NCI-H1417 (cell line): ENCODE results near the gene SERPINB10.
"Not testable (repeated sequence)": the region's sequence is repeated elsewhere in the genome, so short reads cannot be mapped to it uniquely, and the experiment has no call there.

Experiments
- DNase-seq, 3 experiments: peaks; one replicate each; lab custom pipeline; 2025; lab: John Stamatoyannopoulos, UW

The SERPINB10 gene

DNA sequence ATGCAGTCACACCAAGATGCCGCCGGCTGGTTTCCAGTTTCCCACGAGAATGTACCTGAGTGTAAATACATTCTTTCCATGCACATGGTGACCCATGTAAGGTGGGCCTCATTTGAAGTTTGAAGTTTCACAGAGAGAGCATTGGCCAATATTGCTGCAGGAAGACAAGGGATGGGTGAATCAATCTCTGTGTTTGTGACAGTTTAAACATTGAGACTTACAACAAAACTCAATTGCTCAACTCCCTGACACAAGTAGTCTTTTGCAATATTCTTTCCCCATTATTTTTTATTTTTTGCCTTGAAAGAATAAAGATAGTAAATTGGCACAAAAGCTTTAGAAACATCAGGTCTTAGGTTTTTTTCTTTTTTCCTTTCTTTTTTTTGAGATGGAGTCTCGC is 15.2 kb upstream of the SERPINB10 start:
- DNase-seq = no peak

DNA sequence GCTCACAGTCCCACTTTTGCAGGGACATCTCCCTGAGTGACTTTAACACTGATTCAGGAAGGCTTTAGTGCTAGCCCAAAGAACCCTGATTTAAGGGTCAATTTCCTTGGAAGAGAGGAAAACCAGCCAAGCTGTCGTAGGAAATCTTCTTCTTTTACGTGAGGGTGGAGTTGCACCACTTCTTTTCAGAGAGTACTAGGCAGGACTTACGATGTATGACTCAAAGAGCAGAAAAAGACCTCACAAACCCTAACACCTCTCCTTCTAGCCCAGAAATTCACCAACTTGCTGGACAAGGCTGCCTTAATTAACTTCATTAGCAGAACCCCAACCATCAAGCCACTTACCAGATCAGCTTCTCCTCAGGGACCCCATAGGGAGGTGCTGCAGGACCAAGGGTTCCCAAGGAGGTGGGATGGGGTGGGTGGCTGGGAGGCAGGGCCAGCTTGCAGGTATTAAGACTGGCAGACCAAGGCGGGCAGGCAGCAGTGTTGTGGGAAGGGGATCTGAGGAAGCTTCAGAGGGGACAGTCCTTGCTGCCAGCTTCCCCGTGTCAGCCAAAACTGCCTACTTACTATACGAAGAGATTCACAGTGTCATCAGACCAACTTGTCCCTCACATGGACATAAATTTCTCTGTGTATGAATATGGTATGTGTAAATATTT is 13.5 kb upstream of the SERPINB10 start:
- no peak for DNase-seq

DNA sequence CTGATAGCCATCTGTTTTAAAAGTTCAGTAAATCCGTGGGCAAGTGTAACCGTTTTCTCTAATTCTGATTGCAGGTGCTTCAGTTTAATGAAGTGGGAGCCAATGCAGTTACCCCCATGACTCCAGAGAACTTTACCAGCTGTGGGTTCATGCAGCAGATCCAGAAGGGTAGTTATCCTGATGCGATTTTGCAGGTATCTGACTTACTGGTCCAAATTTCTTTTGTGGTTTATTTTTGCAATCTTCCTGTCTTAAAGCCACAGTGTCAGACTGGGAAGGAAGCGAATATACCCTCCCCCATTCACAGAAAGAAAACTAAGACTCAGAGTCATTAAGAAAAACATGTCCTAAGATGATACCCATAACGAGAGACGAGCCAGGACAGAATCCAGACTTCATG is 12.6 kb upstream of the SERPINB10 start:
- DNase-seq = no peak

DNA sequence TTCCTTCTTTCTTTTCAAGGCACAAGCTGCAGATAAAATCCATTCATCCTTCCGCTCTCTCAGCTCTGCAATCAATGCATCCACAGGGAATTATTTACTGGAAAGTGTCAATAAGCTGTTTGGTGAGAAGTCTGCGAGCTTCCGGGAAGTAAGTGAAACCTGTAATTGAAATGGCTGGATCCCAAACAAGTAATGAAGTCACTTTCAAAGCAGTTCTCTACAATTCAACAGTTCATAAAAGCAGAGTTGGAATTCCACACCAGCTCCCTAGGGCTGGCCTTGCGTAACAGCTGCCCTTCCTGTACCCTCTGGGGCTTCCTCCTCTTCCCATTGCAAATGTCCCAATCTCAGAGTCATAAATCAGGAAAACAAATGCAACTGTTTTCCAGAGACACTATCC is 10.7 kb upstream of the SERPINB10 start:
- DNase-seq = peak in 2 of 3 experiments; percentile 23 to 68

DNA sequence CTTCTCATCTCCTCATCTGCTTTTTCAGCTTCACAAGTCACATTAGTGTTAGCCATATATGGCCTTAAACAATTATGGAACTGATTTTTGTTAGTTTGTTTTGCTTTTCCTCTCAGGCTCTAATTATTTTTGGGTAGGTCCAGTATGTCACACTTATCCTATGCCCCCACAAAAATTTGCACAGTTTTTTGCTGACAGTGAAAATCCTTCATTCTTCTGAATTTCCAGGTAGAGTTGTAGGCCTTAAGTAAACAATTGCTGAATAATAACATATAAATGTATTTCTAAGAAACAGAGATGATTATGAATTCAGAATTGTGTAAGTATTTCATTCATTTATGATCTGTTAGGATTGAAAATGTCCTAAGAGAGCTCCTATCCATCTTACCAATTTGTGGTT is 8.6 kb upstream of the SERPINB10 start:
- DNase-seq = no peak

DNA sequence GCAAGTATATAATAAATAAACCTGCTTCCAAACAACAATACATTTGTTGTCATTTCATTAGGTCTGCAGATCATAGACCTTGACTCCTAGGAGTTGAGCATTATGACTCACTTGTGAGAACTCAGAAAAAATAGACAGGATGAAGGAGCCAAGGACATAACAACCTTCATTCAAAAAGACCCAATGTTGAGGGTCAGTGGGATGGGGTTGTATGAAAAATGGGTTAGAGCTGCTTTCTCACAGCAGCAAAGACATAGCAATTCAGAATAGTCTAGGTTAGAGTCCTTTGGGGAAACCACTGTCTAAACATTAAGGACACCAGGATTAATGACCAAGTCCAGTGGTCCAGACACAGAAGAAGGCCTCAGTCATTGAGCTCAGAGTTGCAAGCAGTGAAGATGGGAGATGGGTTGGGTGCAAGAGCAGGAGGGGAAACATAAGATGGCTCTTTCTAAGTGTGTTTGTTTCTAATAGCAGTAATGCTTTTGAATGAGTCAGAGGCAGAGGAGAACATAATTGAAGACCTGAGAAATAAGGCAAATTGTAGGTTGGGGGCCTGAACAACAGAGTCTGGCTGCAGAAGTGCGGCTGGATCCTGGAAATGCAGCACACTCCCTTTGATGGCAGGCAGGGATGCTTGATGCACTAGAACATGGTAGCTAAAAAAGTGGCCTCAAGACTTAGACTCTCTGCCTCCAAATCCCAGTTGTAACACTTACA is 3.7 kb upstream of the SERPINB10 start:
- DNase-seq = no peak

DNA sequence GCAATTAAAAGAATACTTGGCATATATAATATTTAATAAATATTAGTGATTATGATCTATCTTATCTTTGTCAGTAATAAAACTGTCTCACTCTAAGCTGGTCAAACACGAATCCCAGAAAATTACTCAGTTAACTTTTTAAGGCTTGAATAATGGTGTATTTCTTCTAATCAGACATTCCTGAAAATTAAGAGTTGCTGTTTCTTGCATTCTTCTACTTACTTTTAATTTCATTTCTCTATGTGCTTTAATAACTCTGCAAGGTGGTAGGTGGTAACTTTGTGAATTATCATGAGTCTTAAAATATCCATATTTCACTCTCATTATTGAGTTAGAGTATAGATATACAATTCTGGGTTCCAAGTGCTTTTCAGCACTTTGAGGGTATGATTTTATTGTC is 3.1 kb upstream of the SERPINB10 start:
- no peak for DNase-seq

DNA sequence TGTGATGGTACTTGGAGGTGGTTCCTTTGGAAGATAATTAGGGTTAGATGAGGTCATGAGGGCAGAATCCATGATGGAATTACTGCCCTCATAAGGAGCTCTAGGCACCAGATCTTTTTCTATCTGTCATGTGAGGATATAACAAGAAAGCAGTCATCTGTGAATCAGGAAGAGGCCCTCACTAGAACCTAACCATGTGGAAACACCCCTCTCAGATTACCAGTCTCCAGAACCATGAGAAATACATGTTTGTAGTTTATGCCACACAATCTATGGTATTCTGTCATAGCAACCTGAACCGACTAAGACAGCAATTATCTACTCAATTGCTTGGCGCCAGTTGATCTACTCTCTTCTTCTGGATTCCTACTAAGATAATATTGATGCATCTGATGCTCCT is 2.4 kb upstream of the SERPINB10 start:
- DNase-seq = peak in 1 of 3 experiments; percentile 24

DNA sequence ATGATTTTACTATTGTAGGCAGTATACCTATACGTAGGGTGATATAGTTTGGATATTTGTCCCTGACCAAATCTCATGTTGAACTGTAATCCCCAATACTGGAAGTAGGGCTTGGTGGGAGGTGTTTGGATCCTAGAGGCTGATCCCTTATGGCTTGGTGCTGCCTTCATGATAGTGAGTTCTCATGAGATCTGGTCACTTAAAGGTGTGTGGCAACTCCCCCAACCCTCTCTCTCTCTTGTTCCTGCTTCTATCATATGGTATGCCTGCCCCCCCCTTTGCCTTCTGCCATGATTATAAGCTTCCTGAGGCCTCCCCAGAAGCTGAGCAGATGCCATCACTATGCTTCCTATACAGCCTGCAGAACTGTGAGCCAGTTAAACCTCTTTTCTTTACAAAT is 1.7 kb upstream of the SERPINB10 start:
- DNase-seq = no peak

DNA sequence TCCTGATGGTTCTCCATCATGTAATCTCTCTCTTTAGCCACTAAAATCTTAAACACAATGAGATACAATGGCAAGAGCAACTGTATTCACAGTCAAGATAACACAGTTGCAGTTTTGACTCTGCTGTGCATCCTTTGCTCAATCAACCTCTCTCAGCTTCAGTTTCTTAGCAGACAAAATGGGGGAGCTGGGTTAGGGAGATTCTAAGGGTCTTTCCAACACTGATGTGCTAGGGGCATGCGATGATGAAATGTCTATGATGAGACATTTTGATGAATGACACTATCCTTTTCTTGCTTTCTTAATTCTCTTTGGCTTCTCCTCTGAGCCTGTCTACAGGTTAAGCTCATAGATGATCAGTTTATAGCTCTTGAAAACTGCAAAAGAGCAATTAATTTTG is 1.1 kb downstream of the SERPINB10 start:
- no peak for DNase-seq

DNA sequence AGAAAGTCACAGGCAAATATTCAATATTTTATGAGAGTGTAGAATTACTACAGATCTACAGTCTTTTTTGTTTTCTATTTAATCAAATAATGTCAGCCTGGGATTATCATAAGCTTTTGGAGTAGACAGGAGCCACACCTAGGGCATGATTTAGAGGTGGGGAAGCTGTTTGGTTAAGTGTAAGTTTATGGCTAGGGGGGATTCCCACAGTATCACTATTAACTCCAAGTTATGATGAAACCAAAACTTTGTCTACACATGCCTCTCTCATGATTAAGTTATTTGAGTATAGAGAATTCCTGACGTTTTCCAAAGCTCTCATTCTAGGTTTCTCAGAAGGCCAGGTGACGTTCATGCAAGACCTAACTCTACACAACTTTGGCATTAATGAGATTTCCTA is 2.1 kb downstream of the SERPINB10 start:
- DNase-seq = no peak

DNA sequence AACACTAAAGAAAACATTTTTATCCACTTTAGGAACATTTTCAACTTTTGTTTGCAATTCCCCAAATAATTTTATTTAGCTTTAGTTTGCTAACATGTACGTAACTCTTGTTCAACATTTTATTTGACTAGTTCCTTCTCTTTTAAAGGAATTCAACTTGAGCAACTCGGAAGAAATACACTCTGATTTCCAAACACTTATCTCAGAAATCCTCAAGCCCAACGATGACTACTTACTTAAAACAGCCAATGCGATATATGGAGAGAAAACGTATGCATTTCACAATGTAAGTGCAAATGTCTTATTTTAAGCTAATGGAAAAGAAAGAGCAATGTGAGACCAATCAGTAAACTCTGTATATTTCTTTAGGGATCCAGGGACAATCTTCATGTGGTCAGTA is 10.1 kb downstream of the SERPINB10 start:
- DNase-seq = peak in 1 of 3 experiments; percentile 59

DNA sequence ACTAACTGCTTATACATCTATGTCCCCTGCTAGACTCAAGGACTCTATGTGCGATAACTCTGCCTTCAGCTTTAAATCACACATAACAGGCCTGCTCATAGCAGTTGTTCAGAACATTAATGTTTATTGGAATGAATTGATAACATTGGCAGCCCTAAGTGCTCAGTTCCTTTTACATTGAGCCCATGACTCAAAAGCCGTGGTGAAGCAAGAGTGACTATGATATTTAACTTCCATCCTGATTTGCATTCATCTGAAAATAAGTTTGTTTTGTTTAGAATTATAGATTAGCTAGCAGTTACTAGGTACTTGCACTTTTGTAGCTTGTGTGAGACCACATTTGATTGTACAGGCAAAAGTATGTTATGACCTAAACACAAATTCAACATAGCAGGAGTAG is 14.3 kb downstream of the SERPINB10 start:
- no peak for DNase-seq

DNA sequence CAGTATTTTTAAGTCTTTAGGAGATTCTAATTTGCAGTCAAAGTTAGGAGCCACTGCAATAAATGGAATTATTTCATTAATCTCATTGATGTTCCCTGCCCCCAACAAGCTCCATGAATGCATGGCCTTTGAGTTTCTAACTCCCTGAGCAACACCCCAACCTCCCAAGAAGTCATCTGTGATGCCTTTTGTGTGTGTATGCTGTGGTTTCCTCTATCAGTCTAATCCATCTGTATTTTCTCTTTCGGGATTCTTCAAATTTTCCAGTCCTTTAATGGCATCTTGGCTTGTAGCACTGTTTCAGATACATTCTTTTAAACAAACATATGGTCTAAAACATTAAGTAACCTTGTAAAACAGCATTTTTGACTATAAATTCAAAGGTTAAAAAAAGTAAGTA is 16.8 kb downstream of the SERPINB10 start:
- no peak for DNase-seq

DNA sequence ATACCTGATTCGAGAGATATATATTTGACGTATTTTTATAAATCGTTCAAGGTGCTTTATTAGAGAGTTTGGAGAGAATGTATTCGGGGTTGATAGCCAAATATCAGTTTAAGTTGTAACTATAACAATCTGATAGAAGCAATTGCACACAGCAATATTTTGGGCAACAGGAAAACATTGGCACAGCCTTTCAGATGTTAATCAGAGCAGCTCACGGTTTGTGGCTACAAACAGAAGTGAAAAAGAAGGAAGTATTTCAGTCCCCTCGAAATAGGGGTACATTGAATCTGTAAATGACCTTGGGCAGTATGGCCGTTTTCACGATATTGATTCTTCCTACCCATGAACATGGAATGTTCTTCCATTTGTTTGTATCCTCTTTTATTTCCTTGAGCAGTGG is 20.6 kb downstream of the SERPINB10 start:
- no peak for DNase-seq

DNA sequence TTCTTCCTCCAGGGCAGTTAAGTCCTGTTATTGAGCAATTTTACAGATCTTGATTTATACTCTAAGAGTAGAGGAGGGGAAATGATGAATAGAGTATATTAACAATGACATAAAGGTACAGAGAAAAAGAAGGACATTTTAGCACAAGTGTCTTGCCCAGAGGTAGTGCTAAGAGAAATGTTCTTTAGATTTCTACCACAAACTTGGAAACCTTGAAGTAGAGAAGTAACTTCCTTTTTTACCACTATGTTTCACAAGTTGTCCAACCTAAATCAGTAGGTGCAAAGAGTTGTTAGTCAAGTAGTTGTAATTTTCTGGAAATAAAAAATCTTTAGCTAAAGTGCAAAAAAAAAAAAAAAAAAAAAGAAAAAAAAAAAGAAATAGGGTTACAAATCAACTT is 21.6 kb downstream of the SERPINB10 start:
- DNase-seq = not testable (repeated sequence)

DNA sequence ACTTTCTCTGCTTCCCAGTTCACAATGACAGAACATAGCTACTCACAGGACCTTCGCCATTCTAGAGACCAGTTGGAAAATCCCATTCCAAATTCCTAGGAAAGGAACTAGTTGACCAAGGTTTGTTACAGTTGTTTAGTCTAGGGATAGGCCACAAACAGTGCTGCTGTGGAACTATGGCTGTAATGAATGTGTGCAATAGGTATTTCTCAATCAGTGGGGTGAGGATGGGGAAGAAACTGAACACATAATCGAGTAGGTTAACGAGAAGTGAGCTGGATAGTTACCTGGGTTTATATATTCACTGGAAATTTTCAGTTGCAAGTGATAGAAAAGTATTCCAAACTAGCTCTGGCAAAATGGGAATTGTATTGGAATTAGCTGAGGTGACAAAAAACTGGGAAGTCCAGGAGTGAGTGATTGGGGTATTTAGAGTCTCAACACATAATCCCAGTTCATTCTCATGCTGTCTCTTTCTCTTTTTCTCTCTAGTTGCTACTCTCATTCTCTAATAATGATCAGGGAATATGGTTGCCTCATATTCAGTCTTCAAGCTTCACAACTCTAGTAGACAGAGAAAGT is 23.1 kb downstream of the SERPINB10 start:
- DNase-seq = no peak

DNA sequence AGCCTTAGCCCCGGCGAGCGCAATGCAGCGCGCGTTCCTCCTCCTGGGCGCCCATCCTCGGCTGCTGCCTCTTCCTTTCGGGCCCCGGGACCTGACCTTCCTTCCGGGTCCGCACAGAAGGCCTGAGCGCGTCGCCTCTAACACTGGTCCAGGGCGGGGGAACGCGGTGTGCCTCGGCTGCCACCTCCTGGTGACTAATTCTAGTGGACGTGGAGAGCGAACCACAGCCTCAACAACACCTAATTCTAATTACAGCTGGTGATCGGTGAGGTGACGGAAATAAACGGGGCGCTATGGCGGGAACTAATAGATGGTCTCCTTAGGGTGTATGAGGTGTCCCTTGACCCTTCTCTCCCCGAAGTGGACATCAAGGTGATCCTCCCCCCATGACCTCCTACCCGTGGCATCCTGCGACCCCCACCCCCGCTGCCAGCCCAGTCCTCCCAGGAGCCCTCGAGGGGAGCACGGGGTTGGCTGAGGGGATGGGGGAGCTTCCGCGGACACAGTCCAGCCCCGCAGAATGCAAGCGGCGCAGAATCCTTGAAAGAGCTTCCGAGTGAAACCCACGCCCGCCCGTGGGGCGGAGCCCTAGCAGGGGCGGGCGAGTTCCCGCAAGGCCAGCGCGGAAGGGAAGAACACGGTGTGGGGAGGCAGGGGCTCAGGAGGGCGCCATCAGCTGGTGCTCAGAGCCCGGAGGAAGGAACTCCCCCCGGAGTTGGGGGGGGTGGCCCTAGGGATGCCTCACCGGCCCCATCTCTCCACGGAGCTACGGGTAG is 28.6 kb downstream of the SERPINB10 start:
- DNase-seq = peak; percentile 64 to 91 (median 83)

DNA sequence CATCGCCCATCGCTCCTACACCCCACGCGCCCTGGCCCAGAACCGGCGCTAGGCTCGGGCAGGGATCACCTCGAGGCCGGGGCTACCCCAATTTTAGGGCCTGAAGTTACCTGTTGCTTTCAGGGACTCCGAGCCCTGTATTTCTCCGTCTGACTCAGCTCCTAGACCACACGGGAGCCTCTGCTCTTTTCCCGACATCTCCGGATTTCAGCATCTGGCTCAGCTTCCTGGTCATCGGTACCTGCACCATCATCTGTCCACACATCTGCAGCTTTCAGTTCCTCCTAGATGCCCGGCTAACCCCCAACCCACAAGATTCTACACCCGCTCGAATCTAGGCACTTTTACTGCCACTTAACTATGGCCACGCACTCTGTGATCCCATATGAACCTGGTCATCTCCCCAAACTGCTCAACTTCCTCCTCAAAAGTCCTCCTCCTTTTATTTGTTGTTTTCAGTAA is 29.2 kb downstream of the SERPINB10 start:
- no peak for DNase-seq

DNA sequence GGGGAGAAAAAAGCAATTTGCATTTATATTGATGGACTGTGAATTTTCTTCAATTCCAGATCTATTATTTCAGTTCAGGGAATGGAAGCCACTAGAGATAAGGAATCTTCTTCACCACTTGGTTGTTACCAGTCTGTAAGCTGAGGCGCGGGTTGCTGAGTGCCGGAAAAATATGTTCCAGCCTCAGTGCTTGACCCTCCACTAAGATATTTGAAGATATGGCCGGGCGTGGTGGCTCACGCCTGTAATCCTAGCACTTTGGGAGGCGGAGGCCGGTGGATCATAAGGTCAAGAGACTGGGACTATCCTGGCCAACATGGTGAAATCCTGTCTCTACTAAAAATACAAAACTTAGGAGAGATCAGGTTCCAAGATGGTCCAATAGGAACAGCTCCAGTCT is 32.2 kb downstream of the SERPINB10 start:
- DNase-seq = no peak

DNA sequence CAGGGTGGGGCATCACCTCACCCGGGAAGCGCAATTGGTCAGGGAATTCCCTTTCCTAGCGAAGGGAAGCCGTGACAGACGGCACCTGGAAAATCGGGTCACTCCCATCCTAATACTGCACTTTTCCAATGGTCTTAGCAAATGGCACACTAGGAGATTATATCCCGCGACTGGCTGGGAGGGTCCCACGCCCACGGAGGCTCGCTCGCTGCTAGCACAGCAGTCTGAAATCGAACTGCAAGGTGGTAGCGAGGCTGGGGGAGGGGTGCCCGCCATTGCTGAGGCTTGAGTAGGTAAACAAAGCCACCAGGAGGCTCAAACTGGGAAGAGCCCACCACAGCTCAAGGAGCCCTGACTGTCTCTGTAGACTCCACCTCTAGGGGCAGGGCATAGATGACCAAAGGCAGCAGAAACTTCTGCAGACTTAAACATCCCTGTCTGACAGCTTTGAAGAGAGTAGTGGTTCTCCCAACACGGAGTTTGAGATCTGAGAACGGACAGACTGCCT is 32.8 kb downstream of the SERPINB10 start:
- DNase-seq = not testable (repeated sequence)

DNA sequence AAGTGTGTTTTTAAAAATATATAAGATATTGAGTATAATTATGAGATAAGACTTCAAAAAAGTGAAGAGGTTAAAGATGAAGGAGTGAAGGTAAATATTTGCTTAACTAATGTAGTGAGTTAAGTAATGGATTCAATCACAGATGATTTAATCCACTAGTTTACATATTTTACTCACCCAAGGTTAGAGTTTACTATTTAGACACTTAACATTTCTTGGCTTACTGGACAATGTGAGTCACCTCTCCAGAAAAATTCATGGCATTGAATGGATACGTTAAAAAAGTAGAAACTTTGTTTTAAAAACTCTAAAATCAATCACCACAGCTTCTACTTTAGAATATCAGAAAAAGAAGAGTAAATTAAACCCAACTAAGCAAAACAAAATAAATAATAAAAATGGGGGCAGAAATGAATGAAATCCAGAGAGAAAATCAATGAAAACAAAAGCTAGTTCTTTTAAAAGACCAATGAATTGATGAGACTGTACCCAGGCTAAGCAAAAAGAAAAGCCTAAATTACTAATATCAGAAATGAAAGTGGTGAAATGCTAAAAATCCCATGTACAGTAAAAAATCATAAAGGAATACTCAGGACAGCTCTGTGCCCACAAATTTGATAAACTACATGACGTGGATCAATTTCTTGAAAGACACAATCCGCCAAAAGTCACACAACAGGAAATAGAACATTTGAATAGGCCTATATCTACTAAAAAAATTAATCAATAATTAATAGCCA is 39.5 kb downstream of the SERPINB10 start:
- DNase-seq = no peak
